HG03280 (cell line): Measurements from ENCODE around the gene UBAP2L.
"Not testable (repeated sequence)": the region's sequence is repeated elsewhere in the genome, so short reads cannot be mapped to it uniquely, and the experiment has no call there.

Experiments
- ATAC-seq: cut with Tn5 transposase; IDR thresholded peaks from one replicate; pipeline ENCODE4 v1.9.1; 2021; ENCODE audit warnings: mild to moderate bottlenecking, moderate library complexity; ENCODE audit not compliant: unreplicated experiment

Gene UBAP2L

DNA sequence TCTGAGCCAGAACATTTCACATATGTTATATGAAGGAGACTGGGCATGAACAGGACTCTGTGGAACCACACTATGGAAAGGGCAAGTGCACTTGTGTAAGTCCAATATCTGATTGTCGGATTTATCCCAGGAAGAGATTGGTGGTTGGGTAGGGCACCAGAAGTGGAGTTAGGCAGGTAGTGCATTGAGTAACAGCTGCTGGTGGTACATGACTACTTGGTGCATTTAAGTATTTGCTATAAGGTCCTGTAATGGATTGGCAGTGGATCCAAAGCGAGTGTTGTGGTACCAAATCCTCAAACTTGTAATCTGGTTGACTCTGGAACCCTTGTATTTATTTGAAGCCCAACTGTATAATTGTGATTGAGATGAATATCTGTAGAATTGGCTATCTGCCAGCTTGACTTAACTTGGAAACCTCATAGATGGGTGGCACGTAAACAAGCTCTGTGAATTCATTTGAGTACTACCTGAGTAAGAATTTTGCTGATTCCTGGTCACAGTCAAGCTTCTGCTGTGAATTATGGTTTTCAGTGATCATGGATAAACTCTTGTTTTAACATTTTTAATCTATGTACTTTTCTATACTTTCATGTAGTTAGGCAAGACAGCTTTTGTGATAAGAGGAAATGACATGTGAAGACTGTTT lies 21.1 kb downstream of the UBAP2L start:
- ATAC-seq = no peak

DNA sequence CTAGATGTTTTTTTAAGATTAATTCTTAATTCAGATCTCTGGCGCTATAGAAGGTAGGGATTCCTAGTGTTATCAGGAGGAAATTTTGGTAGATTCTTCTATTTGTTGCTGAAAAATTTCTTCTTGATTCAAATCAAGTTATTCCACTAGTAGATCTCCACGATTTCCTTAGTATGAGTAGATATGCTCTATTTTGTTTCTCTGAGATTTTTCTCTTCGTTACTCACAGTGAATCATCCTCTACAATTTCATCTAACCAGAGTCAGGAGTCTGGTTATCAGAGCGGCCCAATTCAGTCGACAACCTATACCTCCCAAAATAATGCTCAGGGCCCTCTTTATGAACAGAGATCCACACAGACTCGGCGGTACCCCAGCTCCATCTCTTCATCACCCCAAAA lies 32.9 kb downstream of the UBAP2L start:
- ATAC-seq = no peak

GRCh38 chr1:154256686-154257085 lies 35.9 kb downstream of the UBAP2L start:
- no peak for ATAC-seq

DNA sequence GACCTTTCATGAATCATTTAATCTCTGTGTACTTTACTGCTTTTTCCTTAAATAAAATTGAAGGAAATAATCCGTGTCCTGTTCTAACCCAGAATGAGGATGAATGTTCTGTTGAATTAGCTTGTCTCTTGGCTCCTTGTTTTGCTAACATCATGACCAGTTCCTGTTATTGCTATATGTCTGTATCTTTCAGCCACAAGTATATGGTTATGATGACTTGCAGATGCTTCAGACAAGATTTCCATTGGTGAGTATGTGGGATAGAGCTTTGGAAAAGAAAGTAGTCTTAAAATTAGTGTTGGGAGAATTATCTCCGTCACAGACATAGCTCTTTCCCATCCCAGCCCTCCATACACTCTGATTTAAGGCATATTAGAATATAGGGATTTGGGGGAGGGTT lies 38.0 kb downstream of the UBAP2L start:
- no peak for ATAC-seq

DNA sequence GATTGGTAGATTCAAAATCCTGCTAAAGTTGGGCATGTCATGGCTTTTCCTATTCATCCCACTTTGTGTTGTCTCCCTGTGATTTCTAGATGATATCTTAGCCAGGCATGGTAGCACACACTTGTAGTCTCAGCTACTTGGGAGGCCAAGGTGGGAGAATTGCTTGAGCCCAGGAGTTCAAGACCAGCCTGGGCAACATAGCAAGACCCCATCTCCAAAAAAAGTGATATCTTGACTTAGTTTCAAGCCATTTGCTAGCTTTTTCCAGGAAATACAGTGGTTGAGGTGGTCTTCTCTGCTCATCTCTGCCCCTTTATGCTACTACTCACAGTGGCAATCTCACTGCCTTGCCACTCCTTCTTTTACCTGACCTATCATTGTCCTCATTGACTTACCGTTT lies 39.4 kb downstream of the UBAP2L start:
- no peak for ATAC-seq

GRCh38 chr1:154263465-154264332 lies 42.9 kb downstream of the UBAP2L start:
- no peak for ATAC-seq

- no peak for ATAC-seq
Observed at GRCh38 chr1:154264454-154264853, 43.7 kb downstream of the UBAP2L start.

- no peak for ATAC-seq
Observed at GRCh38 chr1:154265586-154265985, 44.8 kb downstream of the UBAP2L start.

DNA sequence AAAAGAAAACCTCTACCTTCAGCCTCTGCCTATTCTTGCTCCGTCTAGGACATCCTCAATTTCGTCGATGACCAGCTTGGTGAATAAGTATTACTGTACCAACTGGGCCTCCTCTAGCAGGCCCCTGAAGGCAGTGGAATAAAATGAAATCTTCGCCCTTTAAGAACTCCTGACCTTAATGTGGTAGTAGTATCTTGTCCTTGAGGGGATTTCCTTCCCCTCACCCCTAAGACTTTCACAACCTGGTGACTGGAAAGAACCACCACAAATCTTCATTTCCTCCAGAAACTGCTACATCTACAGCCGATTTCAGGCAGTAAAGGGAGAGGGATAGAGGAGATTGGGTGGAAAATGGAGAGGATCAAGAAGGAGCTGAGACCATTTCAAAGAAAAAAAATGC lies 50.1 kb downstream of the UBAP2L start:
- ATAC-seq = no peak

DNA sequence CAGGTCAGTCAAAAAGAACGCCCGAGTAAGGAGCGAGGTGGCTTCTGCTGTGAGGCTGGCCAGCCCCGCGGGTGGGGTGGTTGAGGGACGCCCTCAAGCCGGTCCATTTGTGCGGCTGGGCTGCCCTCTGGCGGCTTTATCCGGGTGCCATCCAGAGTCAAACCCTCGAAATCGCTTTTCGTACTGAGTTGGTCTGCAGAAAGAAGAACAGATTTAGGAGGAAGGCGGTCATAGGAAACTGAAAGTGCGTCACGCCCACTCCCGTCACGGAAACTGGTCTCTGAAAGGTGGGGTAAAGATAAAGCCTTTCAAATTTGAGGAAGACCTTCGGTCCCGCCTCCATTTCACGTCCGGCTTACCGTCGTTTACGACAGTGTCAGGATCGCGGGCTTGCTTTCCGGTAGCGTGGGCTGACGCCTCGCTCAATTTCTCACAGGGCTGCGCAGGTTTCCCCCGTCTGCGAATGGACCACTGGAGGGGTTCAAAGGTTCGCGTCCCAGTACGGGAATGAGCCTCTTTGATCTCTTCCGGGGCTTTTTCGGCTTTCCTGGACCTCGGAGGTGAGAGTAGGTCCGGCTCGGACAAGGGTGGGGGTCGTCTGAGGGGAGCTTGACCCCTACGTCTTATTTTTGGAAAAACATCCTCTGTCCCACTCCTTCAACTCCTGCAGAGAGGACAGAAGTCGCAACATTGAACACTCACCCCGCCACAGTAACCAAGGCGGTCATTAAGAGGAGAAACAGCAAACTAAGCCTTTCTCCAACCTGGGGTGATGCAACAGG lies 51.7 kb downstream of the UBAP2L start, which contains the start of gene HAX1:
Gene HAX1, plus strand, starts transcription at position 413 of the 782 bp plus-strand sequence. Its CDS starts 95 bp downstream, at position 508.
- peak; percentile 84 for ATAC-seq

DNA sequence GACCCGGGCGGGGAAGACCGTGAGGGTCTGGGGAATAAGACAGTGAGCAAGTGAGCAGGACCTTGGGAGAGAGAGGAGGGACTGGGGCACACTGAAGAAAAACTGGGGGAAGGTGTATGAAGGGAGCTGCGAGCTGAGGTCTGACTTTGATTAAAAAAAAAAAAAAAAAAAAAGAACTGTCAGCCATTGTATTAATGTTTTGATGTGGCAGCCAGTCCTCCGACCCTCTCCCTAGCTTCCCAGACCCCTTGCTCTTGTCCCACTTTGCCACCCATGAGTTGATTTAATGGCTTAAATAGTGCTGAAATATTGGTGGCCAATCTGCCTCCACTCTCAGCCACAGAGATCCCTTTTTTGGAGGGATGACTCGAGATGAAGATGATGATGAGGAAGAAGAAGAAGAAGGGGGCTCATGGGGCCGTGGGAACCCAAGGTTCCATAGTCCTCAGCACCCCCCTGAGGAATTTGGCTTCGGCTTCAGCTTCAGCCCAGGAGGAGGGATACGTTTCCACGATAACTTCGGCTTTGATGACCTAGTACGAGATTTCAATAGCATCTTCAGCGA lies 52.3 kb downstream of the UBAP2L start:
- ATAC-seq = no peak

- no peak for ATAC-seq
Observed at GRCh38 chr1:154276797-154277196, 56.0 kb downstream of the UBAP2L start.

DNA sequence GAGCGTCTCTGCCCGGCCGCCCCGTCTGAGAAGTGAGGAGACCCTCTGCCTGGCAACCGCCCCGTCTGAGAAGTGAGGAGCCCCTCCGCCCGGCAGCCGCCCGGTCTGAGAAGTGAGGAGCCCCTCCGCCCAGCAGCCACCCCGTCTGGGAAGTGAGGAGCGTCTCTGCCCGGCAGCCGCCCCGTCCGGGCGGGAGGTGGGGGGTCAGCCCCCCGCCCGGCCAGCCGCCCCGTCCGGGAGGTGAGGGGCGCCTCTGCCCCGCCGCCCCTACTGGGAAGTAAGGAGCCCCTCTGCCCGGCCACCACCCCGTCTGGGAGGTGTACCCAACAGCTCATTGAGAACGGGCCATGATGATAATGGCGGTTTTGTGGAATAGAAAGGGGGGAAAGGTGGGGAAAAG lies 66.8 kb downstream of the UBAP2L start:
- not testable (repeated sequence) for ATAC-seq

GRCh38 chr1:154288661-154289060 lies 67.9 kb downstream of the UBAP2L start:
- no peak for ATAC-seq

DNA sequence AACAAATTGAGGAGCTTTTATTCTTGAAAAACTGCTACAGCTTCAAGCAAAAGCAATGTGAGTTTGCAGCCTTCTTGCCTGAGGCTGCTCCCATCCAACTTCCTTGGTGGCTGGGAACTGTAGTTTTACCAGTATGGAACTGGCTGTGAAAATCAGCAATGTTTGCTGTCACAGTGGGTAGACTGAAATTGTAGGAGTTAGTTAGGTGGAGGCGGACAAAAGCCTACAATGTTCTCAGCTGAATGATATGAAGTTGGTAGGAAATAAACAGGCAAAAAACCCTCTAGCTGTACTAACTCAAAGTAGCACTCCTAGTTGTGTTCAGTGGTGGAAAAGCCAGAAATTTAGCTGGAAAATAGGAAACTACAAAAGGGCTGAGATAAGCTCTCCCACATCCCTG lies 70.2 kb downstream of the UBAP2L start:
- no peak for ATAC-seq

- ATAC-seq = no peak
Observed at GRCh38 chr1:154295408-154296235, 74.9 kb downstream of the UBAP2L start.

DNA sequence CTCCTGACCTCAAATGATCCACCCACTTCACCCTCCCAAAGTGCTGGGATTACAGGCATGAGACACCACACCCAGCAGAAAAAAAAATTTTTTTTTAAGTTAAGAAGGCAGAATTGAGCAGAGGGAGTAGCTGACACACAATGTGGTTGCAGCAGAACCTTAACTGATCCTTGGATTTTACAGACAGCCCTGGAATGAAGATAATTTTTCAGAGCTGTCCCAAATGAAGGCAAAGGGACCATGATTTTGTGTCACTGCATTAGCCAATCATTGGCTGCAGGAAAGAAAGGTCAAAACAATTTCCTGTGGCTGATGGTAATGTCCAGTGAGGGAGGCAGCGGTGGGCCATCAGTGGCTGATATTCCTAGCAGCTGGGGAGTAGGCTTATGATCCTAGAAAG lies 80.8 kb downstream of the UBAP2L start:
- ATAC-seq = no peak

DNA sequence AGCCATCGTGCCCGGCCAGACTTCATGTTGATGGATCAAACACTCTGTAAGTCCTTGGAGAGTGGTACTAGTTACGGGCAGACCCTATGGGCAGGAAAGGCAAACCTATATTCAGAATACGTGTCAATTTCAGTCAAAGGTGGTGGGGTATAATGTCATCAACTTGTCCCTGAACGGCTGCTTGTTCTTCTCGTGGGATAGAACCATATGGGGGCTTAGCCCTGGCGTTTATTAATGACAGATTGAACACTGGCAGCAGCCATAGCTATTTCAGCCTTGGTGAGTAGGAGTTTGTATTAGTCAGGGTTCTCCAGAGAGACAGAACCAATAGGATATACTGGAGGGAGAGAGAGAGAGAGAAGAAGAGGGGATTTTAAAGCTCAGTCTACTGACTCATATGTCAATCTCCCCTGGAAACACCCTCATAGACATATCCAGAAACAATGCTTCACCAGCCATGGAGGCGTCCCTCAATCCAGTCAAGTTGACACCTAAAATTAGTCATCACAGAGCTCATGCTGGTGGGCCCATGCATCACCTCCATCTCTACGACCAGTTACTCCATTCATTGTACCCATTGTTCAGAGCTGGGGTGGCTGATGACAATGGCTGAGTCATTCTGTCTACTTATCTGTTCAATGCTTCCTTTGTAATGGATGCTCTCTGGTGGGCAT lies 84.0 kb downstream of the UBAP2L start:
- ATAC-seq = no peak

DNA sequence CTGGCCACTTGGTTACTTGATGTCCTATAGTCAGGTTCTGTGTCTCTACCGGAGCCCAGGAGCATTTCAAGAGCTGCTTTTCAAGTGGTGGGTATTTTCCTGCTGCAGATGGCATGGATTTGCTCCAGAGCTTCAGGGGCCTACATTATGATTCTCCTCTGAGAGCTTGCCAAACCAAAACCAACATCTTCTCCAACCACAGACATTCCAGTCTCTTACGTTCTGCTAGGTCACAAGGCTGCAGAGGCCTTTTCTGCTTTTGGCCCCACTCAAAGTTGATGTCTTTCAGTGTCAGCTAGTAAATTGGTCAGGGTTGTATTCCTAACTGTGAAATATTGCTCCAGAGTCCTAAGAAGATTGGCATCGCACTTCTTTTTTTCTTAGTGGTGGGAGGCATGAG lies 85.4 kb downstream of the UBAP2L start:
- no peak for ATAC-seq
